ENCODE data around the gene SMG7. TPM values are rescaled to one million over a fixed set of nuclear protein-coding genes. Genes with fewer than 3 reads are reported as not detected.
A peak's percentile ranks its signal among the peaks of the same experiment; 100 is the strongest.

Gene SMG7
- total RNA-seq, 4 donors from 2014 or later: 40.4 to 56.6 (median 51.1) TPM

DNA sequence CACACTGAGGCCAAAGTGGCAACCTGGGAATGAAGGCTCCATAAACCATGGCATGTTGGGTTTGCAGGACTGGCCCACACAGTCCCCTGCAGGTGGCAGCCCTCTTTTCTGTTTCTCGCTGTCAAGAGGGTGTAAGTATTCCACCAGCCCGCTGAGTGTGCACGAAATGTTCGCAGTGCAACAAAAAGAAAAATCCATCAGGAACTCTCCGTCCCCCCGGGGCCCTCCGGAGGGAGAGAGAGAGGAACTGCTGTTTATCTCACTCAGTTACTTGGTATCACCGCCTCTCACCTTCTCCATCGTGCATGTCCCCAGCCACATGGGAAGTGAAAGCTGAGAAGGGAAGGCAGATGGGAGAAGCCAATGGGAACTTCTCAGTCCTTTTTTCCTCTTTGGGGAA lies 79.6 kb downstream of the SMG7 start:
- WGBS, 2 donors: 78 to 86% methylated on average over 9 of the region's 9 CpGs
- H3K27ac ChIP-seq: no peak overlapping the region
- peaks cover 0 to 76% (median 4%) of the 10 kb centered on the region in 3 donors for H3K36me3 ChIP-seq
- no peaks in the 10 kb centered on the region for H3K27me3 ChIP-seq
- no peaks in the 10 kb centered on the region for H3K9me3 ChIP-seq
- TF ChIP-seq CTCF (IDR thresholded peaks at IDR 0.05): no peak
- no peak for TF ChIP-seq POLR2A (IDR thresholded peaks at IDR 0.05)
- no peak for TF ChIP-seq EP300 (IDR thresholded peaks at IDR 0.05)
- no peak for DNase-seq (ENCODE audit: low spot score in 2 of 2)
- no peak overlapping the region for H3K4me3 ChIP-seq
- H3K4me1 ChIP-seq: peaks cover 0 to 6% (median 0%) of the 10 kb centered on the region in 4 donors

DNA sequence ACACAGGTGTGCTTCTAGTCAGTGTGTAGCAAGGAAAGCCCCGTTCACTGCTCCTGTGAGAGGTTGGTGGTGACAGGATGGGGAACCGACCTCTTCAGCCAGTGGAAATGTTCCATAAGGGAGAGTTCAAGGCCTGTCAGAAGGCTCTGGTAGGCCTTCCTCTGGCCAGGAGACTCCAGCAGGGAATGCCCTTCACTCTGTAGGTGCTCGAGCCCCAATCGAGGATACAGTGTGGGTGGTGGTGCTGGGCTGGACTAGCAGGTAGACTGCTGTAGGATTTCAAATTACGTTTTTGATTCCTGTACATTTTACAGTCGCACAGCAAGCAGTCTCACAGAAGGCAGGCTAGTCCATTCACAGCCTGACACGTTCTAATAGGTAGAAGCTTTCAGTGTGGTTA lies 80.1 kb downstream of the SMG7 start:
- Histone ChIP-seq H3K27ac (no peak overlapping the region), H3K4me1 (peaks cover 0 to 6% (median 0%) of the 10 kb centered on the region in 4 donors), H3K27me3 (no peaks in the 10 kb centered on the region), H3K4me3 (no peak overlapping the region), H3K9me3 (no peaks in the 10 kb centered on the region), H3K36me3 (peaks cover 0 to 74% (median 0%) of the 10 kb centered on the region in 3 donors)
- DNase-seq (ENCODE audit: low spot score in 2 of 2): no peak
- TF ChIP-seq POLR2A (IDR thresholded peaks at IDR 0.05) (no peak), CTCF (IDR thresholded peaks at IDR 0.05) (no peak), EP300 (IDR thresholded peaks at IDR 0.05) (no peak)
- 87 to 89% methylated on average over 7 of the region's 7 CpGs for WGBS, 2 donors

DNA sequence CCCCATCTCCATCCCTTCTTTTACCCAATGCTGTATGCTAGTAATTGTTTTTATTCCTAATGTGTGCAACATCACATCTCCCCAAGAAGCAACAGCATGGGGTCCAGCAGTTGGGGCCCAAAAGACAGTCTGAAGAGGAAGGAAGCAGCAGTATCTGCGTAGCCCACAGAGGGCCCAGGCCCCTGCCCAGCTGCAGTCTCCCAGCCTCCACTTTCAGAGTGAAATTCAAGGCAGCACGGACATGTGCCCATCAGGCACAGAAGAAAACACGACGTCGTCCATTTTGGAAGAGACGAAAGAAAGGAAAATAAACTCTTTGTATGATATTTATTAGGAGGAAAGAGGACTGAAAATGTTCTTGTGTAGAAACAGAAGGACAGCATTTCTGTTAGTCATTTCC lies 80.6 kb downstream of the SMG7 start:
- peaks cover 0 to 75% (median 0%) of the 10 kb centered on the region in 3 donors for H3K36me3 ChIP-seq
- TF ChIP-seq EP300 (IDR thresholded peaks at IDR 0.05): no peak
- TF ChIP-seq CTCF (IDR thresholded peaks at IDR 0.05): no peak
- TF ChIP-seq POLR2A (IDR thresholded peaks at IDR 0.05): no peak
- H3K27ac ChIP-seq: peak overlapping the region in 1 of 4 donors; percentile 11
- peaks cover 0 to 6% (median 0%) of the 10 kb centered on the region in 4 donors for H3K4me1 ChIP-seq
- WGBS, 2 donors: 59 to 61% methylated on average over 6 of the region's 6 CpGs
- H3K9me3 ChIP-seq: no peaks in the 10 kb centered on the region
- DNase-seq (ENCODE audit: low spot score in 2 of 2): no peak
- no peaks in the 10 kb centered on the region for H3K27me3 ChIP-seq
- no peak overlapping the region for H3K4me3 ChIP-seq

DNA sequence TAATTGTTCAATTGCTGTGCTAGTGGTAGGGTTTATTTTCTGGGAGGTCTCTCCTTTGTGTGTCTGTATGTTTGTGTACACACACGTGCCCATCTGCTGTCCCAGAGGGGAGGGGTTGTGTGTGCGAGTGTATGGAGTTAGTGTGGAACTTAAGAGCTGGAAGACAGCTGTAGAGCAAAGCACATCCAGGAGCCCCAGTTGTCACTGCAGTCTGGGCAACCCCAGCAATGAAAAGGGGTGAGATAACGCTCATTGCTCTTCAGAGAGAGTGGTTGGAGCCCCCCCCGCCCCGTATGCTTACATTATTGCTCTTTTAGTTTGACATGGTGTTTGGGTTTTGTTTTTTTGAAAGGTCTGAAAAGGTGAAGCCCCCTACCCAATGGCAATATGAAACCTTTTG lies 81.0 kb downstream of the SMG7 start:
- TF ChIP-seq POLR2A (IDR thresholded peaks at IDR 0.05) (no peak), EP300 (IDR thresholded peaks at IDR 0.05) (no peak), CTCF (IDR thresholded peaks at IDR 0.05) (no peak)

GRCh38 chr1:183553764-183554163 lies 81.5 kb downstream of the SMG7 start:
- TF ChIP-seq EP300 (IDR thresholded peaks at IDR 0.05) (no peak), POLR2A (IDR thresholded peaks at IDR 0.05) (no peak)
- H3K4me1 ChIP-seq: peaks cover 0 to 6% (median 0%) of the 10 kb centered on the region in 4 donors
- no peak overlapping the region for H3K4me3 ChIP-seq
- WGBS, 2 donors: 57 to 63% methylated on average over 3 of the region's 3 CpGs
- H3K27ac ChIP-seq: no peak overlapping the region
- no peak for DNase-seq (ENCODE audit: low spot score in 2 of 2)
- no peaks in the 10 kb centered on the region for H3K9me3 ChIP-seq
- no peaks in the 10 kb centered on the region for H3K27me3 ChIP-seq
- peaks cover 0 to 75% (median 0%) of the 10 kb centered on the region in 3 donors for H3K36me3 ChIP-seq

More for the DNA sequence above, 81.0 kb downstream of the SMG7 start:
- no peaks in the 10 kb centered on the region for H3K9me3 ChIP-seq
- no peak overlapping the region for H3K4me3 ChIP-seq
- 60 to 73% methylated on average over 5 of the region's 5 CpGs for WGBS, 2 donors
- peaks cover 0 to 6% (median 0%) of the 10 kb centered on the region in 4 donors for H3K4me1 ChIP-seq
- H3K36me3 ChIP-seq: peaks cover 0 to 75% (median 0%) of the 10 kb centered on the region in 3 donors
- DNase-seq (ENCODE audit: low spot score in 2 of 2): no peak
- no peaks in the 10 kb centered on the region for H3K27me3 ChIP-seq
- H3K27ac ChIP-seq: no peak overlapping the region

GRCh38 chr1:183554577-183554976 lies 82.3 kb downstream of the SMG7 start:
- WGBS, 2 donors: 64 to 76% methylated on average over 3 of the region's 3 CpGs
- no peaks in the 10 kb centered on the region for H3K27me3 ChIP-seq
- no peak overlapping the region for H3K27ac ChIP-seq
- DNase-seq (ENCODE audit: low spot score in 2 of 2): no peak
- no peak overlapping the region for H3K4me3 ChIP-seq
- peaks cover 0 to 75% (median 0%) of the 10 kb centered on the region in 3 donors for H3K36me3 ChIP-seq
- H3K4me1 ChIP-seq: peaks cover 0 to 6% (median 0%) of the 10 kb centered on the region in 4 donors
- TF ChIP-seq CTCF (IDR thresholded peaks at IDR 0.05): no peak
- no peak for TF ChIP-seq POLR2A (IDR thresholded peaks at IDR 0.05)
- no peak for TF ChIP-seq EP300 (IDR thresholded peaks at IDR 0.05)
- no peaks in the 10 kb centered on the region for H3K9me3 ChIP-seq

All from tibial nerve (tissue), 4 donors.